B cell (primary cell): ENCODE data around the gene CDK12. TPM values are rescaled to one million over a fixed set of nuclear protein-coding genes. Genes with fewer than 3 reads are reported as not detected.

Experiments
- ATAC-seq: fragments of 200-7000 bp; cut with Tn5 transposase; one replicate; pipeline ENCODE4 v1.10.0; 2021; ENCODE audit warnings: low read depth, mild to moderate bottlenecking, moderate number of reproducible peaks, moderate library complexity
- CTCF ChIA-PET: fragments of 350-600 bp; sonication (Branson Sonifier 250); formaldehyde crosslinking; loops from one replicate; lab custom pipeline; 2021; ENCODE audit warnings: antibody characterized with exemption, inconsistent platforms; lab: Charles Lee
- POLR2A ChIA-PET: fragments of 350-600 bp; sonication (Branson Sonifier 250); formaldehyde crosslinking; loops from one replicate; lab custom pipeline; 2021; ENCODE audit warnings: antibody characterized with exemption; lab: Charles Lee
- DNase-seq: peaks from one replicate; pipeline ENCODE4 v3.0.0; 2013
- H2AFZ ChIP-seq: 2 replicates; pipeline ENCODE4 v1.6.1; 2012; ENCODE audit warnings: mild to moderate bottlenecking, low read depth, low read length; ENCODE audit not compliant: insufficient read depth, poor library complexity, severe bottlenecking
- H3K27ac ChIP-seq, 2 donors: 1 replicate in 1 of 2; 2 replicates in 1 of 2; pipeline ENCODE4 v1.5.1; 2012 to 2013; ENCODE audit warnings: low read length in 2 of 2, mild to moderate bottlenecking in 2 of 2, moderate library complexity in 1 of 2
- H3K27me3 ChIP-seq, 4 experiments: fragments of 200-600 bp in 1 of 4; sonication (generic) in 1 of 4; replicated peaks in 1 of 4; 1 replicate in 2 of 4; 2 replicates in 2 of 4; pipeline versions ENCODE4 v1.6.1 to v1.7.0; 2013 to 2016; ENCODE audit warnings: low read length in 3 of 4, mild to moderate bottlenecking in 2 of 4, mixed read lengths in 1 of 4, moderate library complexity in 1 of 4; ENCODE audit not compliant: insufficient read depth in 4 of 4, control insufficient read depth in 3 of 4; ENCODE audit errors: control extremely low read depth in 1 of 4
- H3K36me3 ChIP-seq, 2 experiments: replicated peaks in 1 of 2; 1 replicate in 1 of 2; 2 replicates in 1 of 2; pipeline versions ENCODE4 v1.6.1 to v1.7.1; 2013; ENCODE audit warnings: low read length in 1 of 2; ENCODE audit not compliant: insufficient read depth in 2 of 2, control insufficient read depth in 1 of 2; ENCODE audit errors: control extremely low read depth in 1 of 2, extremely low read depth in 1 of 2
- H3K4me1 ChIP-seq, 2 donors: fragments of 200-600 bp in 1 of 2; sonication (generic) in 1 of 2; 1 replicate in 1 of 2; 2 replicates in 1 of 2; pipeline versions ENCODE4 v1.5.1 to v1.6.1; 2013 to 2017; ENCODE audit warnings: low read length in 2 of 2; ENCODE audit not compliant: control insufficient read depth in 2 of 2, insufficient read depth in 2 of 2
- H3K4me2 ChIP-seq: replicated peaks from 2 replicates; pipeline ENCODE3; 2012; ENCODE audit warnings: mild to moderate bottlenecking, low read depth, low read length; ENCODE audit not compliant: poor library complexity, severe bottlenecking
- H3K4me3 ChIP-seq, 5 experiments: fragments of 200-600 bp in 1 of 5; sonication (generic) in 1 of 5; 1 replicate in 3 of 5; 2 replicates in 2 of 5; pipeline versions ENCODE4 v1.5.1 to v1.7.0; 2011 to 2016; ENCODE audit warnings: low read length in 4 of 5, mild to moderate bottlenecking in 4 of 5, low read depth in 2 of 5, control low read depth in 1 of 5, moderate library complexity in 1 of 5; ENCODE audit not compliant: insufficient read depth in 1 of 5; ENCODE audit errors: control extremely low read depth in 1 of 5, extremely low read depth in 1 of 5
- H3K79me2 ChIP-seq: fragments of 200-600 bp; sonication (generic); one replicate; pipeline ENCODE4 v1.6.0; 2016; ENCODE audit warnings: low read length; ENCODE audit not compliant: control insufficient read depth, insufficient read depth
- H3K9ac ChIP-seq: fragments of 200-600 bp; sonication (generic); 2 replicates; pipeline ENCODE4 v1.6.1; 2017; ENCODE audit warnings: mild to moderate bottlenecking, low read length, moderate library complexity
- H3K9me3 ChIP-seq, 3 donors: one replicate each; pipeline versions ENCODE4 v1.6.1 to v1.7.1; 2013; ENCODE audit warnings: low read length in 2 of 3; ENCODE audit not compliant: control insufficient read depth in 2 of 3, insufficient read depth in 1 of 3; ENCODE audit errors: control extremely low read depth in 1 of 3
- H4K20me1 ChIP-seq: 2 replicates; pipeline ENCODE4 v1.6.0; 2012; ENCODE audit warnings: mild to moderate bottlenecking, low read length; ENCODE audit not compliant: insufficient read depth, control insufficient read depth, poor library complexity, severe bottlenecking
- H3K27ac Mint-ChIP-seq: one replicate; pipeline ENCODE4 v1.8.0; 2021; ENCODE audit warnings: mixed read lengths
- H3K27me3 Mint-ChIP-seq: one replicate; pipeline ENCODE4 v1.8.0; 2021; ENCODE audit warnings: mixed read lengths
- H3K4me1 Mint-ChIP-seq: one replicate; pipeline ENCODE4 v1.8.0; 2021; ENCODE audit warnings: mixed read lengths
- H3K4me3 Mint-ChIP-seq: one replicate; pipeline ENCODE4 v1.8.0; 2021; ENCODE audit warnings: mixed read lengths
- H3K9me3 Mint-ChIP-seq: one replicate; pipeline ENCODE4 v1.8.0; 2022; ENCODE audit warnings: mixed read lengths; ENCODE audit not compliant: insufficient read depth
- EZH2 ChIP-seq: IDR thresholded peaks from 2 replicates; pipeline ENCODE4 v1.6.1; 2012; ENCODE audit warnings: borderline replicate concordance, low read depth, mild to moderate bottlenecking, moderate library complexity, low read length; ENCODE audit not compliant: insufficient read depth, poor library complexity, severe bottlenecking
- WGBS: methylation state at CpG from one replicate; pipeline ENCODE4 v1.1.5; 2013; ENCODE audit warnings: missing lambda C conversion rate; ENCODE audit not compliant: insufficient coverage; 5-methylcytosine and 5-hydroxymethylcytosine counted together
- intact Hi-C: fragments of 100-400 bp; cut with micrococcal nuclease; formaldehyde crosslinking; loops from one replicate; pipeline ENCODE4 v1.10.0; 2022
- polyA plus RNA-seq: library from polyadenylated mRNA; depleted of rRNA; stranded (reverse); fragments of >200 nt; gene quantifications from 2 replicates; pipeline ENCODE4 v1.2.3, GENCODE V29; 2012
- total RNA-seq, 2 donors: library from RNA; stranded (reverse); fragments of 120-200 nt in 1 of 2; gene quantifications; 1 replicate in 1 of 2; 2 replicates in 1 of 2; pipeline versions ENCODE4 v1.2.3 to v1.2.4, GENCODE V29; 2013 to 2022
- TF ChIP-seq, protein P1 (sequence below): fragments of 200-600 bp; IDR thresholded peaks from one replicate; pipeline ENCODE4 v1.8.0; 2022; ENCODE audit warnings: antibody characterized with exemption, mild to moderate bottlenecking

The CDK12 gene
- total and polyA plus RNA-seq, 2 donors (not counting 1 experiment from before 2014, with no cell fraction given), result 29.8 to 117 TPM

DNA sequence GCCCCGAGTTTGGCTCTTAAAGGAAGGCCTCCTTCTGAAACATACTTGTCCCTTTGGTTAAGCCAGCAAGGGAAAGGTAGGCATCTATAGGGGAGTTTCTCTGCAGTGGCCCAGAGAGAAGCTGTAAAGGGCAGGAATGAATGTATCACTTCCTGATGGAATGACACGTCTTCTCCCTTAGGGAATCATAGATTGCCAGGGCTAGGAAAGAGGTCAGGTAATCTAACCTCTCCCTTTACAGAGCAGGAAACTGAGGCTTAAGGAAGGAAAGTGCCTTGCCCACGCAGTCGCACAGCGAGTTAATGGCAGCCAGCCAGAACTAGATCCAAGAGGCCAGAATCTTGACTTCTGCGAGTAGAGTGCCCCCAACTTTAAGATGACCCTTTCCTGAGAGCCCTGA, 80.4 kb downstream of the CDK12 start:
- Histone ChIP-seq H3K4me1 (peaks cover 5 to 7% of the 10 kb centered on the region in 2 donors), H3K4me3 (no peak overlapping the region), H3K9me3 (no peaks in the 10 kb centered on the region), H3K27ac (no peak overlapping the region), H4K20me1 (no peaks in the 10 kb centered on the region), H3K4me2 (no peak overlapping the region), H3K9ac (no peak overlapping the region), H3K27me3 (no peaks in the 10 kb centered on the region), H2AFZ (no peak overlapping the region), H3K79me2 (no peaks in the 10 kb centered on the region), H3K36me3 (peaks cover 0 to 4% of the 10 kb centered on the region in 2 experiments)
- ChIA-PET CTCF (interaction anchor here (0.6 kb wide), 1 partner anchor 167 kb away, joined by 4 read pairs; no protein-coding TSS in a partner anchor), POLR2A (no interaction called here)
- Mint-ChIP-seq H3K4me1 (peaks cover 11% of the 10 kb centered on the region), H3K27me3 (no peaks in the 10 kb centered on the region), H3K27ac (no peak overlapping the region), H3K4me3 (no peak overlapping the region), H3K9me3 (no peaks in the 10 kb centered on the region)
- no peak for DNase-seq
- WGBS, result 87% methylated on average over 4 of the region's 6 CpGs
- no peak for ATAC-seq
- no peak for TF ChIP-seq EZH2
- TF ChIP-seq, protein P1, sequence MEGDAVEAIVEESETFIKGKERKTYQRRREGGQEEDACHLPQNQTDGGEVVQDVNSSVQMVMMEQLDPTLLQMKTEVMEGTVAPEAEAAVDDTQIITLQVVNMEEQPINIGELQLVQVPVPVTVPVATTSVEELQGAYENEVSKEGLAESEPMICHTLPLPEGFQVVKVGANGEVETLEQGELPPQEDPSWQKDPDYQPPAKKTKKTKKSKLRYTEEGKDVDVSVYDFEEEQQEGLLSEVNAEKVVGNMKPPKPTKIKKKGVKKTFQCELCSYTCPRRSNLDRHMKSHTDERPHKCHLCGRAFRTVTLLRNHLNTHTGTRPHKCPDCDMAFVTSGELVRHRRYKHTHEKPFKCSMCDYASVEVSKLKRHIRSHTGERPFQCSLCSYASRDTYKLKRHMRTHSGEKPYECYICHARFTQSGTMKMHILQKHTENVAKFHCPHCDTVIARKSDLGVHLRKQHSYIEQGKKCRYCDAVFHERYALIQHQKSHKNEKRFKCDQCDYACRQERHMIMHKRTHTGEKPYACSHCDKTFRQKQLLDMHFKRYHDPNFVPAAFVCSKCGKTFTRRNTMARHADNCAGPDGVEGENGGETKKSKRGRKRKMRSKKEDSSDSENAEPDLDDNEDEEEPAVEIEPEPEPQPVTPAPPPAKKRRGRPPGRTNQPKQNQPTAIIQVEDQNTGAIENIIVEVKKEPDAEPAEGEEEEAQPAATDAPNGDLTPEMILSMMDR, result no peak
- intact Hi-C loops, result no loop called here

DNA sequence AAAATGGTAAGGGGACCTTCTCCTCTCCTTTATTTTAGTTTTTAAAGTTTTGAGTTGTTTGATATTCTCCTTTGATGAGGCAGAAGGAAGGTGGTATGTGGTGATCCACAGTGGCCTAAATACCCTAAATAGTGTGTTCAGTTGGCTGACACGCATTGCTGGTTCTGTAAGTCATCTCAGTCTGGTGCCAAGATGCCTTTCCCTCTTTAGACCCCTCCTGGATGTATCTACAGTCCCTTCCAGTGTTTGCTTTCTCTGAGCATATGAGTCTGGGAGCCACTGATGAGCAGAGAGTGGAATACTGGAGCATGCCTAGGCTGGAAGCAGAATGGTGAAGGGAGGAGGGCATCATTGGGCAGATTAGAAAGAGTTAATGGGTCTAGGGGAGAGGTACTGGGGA, 81.9 kb downstream of the CDK12 start:
- no peak overlapping the region for H3K4me3 ChIP-seq
- H3K4me1 Mint-ChIP-seq, result peaks cover 14% of the 10 kb centered on the region
- intact Hi-C loops, result no loop called here
- H3K4me3 Mint-ChIP-seq, result no peak overlapping the region
- no peak overlapping the region for H3K9ac ChIP-seq
- H3K79me2 ChIP-seq, result no peaks in the 10 kb centered on the region
- no peaks in the 10 kb centered on the region for H3K27me3 Mint-ChIP-seq
- POLR2A ChIA-PET, result no interaction called here
- no peak for DNase-seq
- H3K27ac Mint-ChIP-seq, result no peak overlapping the region
- no peaks in the 10 kb centered on the region for H3K9me3 ChIP-seq
- H3K4me1 ChIP-seq, result peaks cover 5 to 12% of the 10 kb centered on the region in 2 donors
- H3K36me3 ChIP-seq, result peaks cover 0 to 7% of the 10 kb centered on the region in 2 experiments
- H4K20me1 ChIP-seq, result no peaks in the 10 kb centered on the region
- 100% methylated on average over 1 of the region's 1 CpG for WGBS
- H3K9me3 Mint-ChIP-seq, result no peaks in the 10 kb centered on the region
- no peak for ATAC-seq
- no peak overlapping the region for H3K4me2 ChIP-seq
- no peaks in the 10 kb centered on the region for H3K27me3 ChIP-seq
- TF ChIP-seq EZH2, result no peak
- TF ChIP-seq, protein P1, result no peak
- CTCF ChIA-PET, result interaction anchor here (0.7 to 14.3 kb wide), 2 partner anchors 77 to 103 kb away, joined by 4 to 262 read pairs; no protein-coding TSS in a partner anchor
- no peak overlapping the region for H3K27ac ChIP-seq
- no peak overlapping the region for H2AFZ ChIP-seq
